Activated CD8-positive, alpha-beta memory T cell treated with anti-CD3 and anti-CD28 coated beads, Interleukin-2, amount 50 U/mL, for 24 hours (primary cell): ENCODE results near the gene HCRTR2.
"Not testable (repeated sequence)": the region's sequence is repeated elsewhere in the genome, so short reads cannot be mapped to it uniquely, and the experiment has no call there.

Source experiments
- DNase-seq: peaks from one replicate; pipeline ENCODE4 v3.0.0-alpha.2; 2020; ENCODE audit errors: extremely low read depth

HCRTR2 gene

DNA sequence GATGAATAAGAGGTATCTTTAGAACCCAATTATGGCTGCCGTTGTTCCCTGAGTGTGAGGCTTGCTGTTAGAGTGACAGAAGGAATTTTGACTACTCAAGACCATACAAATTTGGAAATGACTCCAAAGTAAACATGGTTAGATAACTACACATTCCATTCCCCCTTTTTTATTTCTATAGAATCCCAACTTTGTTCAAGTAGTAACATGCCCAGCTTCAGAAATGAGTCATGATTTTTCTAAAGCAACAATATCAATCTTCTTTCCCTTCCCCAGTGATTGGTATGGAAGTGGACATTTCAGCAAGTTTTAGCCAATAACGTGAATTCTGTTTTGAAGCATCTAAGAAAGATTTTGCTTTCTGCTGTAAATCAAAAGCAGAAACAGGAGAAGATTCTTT lies 37.8 kb downstream of the HCRTR2 start:
- DNase-seq: no peak

DNA sequence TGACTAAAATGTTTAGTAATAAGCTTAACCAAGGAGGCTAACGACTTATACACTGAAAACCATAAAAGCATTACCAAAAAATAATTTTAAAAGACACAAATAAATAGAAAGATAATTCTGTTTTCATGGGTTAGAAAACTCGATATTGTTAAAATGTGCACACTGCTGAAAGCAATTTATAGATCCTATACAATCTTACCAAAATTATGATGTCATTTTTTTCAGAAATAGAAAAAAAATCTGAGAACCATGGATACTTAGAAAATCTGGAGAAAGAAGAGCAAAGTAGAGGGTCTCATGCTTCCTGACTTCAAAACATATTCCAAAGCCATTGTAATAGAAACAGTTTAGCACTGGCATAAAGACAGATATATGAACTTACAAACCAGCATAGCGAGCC lies 46.6 kb downstream of the HCRTR2 start:
- no peak for DNase-seq

DNA sequence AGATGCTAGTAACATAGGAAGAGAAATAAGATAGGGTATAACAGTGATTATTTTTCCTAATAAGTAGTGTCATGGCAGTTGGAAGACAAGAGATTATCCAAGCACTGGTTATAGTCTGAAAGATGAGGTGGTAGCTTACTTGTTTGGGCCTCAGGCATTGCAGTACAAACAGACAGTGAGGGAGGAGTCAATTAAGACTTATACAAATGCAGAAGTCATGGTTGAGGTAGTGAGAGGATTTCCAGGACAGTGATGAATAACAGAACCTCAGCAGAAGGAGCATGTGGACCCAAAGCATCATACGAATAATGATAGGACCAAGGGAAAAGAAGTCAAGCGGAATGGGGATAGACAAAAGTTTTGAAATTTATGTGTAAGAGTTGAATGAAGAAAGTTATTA lies 53.5 kb downstream of the HCRTR2 start:
- DNase-seq: no peak

DNA sequence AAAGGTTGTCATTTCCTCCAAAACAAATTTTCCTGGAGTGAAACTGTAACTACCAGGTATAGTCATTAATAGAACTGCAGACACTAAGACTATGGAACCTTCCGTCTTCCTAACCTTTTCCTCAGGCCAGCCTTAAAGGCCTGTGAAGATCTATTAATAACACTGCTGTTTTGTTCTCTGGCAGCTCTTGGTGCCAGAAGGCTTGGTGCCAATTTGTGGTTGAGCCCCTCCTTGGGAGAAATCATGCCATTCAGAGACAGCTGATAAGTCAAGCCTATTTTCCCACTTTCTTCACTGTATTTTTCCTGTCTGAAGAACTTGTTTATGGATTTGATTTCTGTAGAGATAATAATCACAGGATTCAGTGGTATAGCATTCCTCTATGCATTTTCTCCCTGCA lies 64.8 kb downstream of the HCRTR2 start:
- no peak for DNase-seq

DNA sequence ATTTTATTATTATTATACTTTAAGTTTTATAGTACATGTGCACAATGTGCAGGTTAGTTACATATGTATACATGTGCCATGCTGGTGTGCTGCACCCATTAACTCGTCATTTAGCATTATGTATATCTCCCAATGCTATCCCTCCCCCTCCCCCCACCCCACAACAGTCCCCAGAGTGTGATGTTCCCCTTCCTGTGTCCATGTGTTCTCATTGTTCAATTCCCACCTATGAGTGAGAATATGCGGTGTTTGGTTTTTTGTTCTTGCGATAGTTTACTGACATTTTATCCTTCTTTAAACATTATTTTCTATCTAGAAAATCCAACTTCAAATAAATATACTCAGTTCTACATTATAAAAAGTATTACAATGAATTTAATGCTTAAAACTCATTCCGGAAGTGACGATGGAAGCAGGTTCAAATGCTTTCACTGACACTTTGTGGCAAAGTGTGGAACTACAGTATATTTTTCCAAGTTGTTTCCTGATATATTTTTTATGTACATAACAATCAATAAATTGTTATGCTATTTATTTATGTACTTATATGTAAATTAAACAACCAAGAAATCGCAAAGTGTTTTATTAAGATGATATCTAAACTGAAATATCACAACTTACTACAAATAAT lies 66.8 kb downstream of the HCRTR2 start:
- not testable (repeated sequence) for DNase-seq

DNA sequence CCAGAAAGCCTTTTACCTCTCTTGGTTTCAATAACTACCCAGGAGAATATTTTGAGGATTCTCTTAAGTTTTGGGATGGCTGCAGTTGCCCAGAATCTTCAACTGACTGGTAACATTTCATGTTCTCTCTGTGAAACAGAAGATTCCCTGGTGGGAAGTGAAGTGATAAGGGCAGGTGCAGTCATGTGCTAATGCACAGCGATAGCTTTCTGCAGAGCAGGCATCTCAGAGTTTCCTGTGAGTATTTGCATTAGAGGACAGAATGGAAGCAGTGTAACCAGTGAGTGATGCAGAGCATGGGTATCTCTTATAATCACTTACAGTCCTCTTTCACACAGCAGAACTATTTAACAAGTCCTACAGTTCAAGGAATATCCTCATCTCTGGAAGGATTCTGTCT lies 76.1 kb downstream of the HCRTR2 start:
- DNase-seq: no peak

DNA sequence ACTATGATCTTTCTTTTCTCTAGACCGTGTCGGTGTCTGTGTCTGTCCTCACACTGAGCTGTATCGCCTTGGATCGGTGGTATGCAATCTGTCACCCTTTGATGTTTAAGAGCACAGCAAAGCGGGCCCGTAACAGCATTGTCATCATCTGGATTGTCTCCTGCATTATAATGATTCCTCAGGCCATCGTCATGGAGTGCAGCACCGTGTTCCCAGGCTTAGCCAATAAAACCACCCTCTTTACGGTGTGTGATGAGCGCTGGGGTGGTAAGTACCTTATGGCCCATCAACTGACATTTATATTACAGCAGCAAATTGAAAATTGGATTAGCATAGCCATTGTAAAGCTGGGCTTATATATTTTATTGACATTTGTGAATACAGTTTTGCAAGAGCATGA lies 80.8 kb downstream of the HCRTR2 start:
- no peak for DNase-seq

DNA sequence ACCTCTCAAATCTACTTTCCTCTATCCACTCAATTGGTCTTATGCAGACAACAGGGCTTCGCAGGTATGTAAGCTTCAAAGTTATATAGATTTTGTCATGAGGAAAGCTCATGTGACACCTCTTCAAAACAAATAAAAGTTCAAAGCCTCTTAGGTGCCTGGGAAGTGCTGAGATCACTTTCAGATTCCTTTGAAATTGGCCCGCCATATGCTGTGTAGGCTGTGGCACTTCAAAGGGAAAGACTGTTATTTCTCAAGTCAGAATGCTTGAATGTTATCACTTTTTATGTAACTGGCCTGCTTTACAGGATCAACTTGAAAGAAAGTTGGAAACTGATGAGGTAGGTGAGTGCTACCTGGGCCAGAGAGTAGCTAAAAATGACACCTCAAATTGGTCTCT lies 85.9 kb downstream of the HCRTR2 start:
- DNase-seq: no peak

DNA sequence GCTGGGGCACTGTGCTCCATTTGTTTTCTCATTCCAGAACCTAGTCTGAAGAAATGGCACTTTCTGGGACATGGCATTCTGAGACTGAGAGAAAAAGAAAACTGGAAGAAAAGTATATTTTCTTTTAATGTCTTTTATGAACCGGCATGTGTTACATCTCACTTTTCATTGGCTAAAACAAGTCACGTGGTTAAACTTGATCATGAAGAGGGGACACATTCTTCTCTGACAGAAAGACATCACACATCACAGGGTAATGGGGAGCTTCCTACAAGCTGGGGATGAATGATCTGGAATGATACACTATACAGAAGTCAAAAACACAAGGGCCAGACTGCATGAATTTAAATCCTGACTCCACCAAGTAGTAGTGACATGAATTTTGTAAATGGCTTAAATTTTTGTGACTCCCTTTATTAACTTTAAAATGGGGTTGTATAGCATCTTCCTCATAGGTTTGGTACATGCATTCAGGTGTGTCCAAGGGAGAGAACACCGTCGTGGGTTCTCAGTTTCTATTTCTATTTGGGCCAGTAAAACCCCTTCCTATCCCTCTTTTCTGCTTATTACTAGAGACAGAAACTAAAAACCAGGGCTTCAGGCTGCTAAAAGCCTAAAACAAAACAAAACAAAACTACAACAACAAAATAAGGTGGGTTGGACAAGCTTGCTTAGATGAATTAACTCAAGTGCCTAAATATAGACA lies 91.2 kb downstream of the HCRTR2 start:
- no peak for DNase-seq

DNA sequence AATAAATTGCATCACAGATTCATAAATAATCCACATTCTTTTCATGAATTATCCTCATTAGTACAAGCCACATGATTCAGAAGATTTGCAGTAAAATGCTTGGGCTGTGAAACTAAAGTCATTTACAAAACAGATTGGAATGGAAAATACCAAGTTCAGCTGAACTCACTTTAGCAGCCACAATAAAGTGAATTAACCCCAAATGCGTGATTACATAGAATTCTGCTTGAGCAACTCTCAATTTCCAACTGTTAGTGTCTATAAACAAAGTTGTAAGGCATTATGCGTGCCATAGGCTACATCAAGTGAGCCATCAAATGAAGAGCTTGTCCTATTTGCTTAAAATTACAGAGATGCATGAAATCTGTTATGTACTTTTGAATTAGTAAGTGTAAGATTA lies 92.6 kb downstream of the HCRTR2 start:
- no peak for DNase-seq

DNA sequence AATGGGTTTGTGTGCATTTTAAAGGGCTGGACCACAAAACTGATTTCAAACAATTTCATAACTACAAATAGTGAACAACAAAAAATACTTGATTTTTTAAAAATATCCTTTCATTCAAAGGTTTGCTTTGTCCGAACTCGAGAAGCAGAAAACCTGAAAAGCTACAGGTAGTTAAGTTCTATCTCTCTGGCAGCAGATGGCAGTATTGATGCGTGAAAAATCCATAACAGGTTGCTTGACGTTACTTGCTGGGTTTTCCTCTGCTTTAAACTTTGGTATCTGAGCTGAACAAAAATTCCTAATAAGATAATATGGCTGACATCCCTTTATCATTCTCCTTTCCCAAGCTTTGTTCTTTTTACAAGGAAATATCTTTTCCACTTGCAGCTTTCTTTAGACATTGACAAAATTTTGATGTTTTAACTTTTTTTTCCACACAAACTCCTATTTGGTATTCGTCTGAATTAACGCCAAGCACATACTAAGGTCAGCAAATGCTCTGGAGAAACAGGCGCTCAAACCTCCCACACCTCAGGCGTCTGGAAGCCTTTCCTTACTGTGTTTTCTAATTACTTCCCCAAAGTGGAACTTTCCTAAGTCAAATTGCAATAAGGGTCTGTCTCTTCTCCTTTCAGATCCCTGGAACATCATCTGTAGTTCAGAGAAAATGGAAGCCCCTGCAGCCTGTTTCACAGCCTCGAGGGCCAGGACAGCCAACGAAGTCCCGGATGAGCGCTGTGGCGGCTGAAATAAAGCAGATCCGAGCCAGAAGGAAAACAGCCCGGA lies 102.6 kb downstream of the HCRTR2 start:
- no peak for DNase-seq

DNA sequence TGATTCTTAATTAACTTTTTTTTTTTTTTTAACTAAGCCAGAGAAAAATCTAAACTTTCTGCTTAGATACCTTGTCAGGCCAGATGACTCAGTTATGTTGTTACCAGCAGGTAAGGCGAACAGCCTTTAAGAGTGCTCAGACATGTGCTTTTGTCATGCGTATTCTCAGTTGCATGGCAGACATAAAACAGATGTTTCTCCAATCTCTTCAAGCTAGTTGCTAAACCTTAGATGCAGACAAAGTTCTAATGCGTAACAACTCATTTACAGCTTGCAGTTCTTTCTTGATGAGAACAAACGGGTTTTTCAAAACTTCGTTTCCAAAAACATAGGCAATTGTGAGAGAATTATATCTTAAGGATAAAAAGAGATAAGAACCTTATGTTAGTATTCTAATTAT lies 103.3 kb downstream of the HCRTR2 start:
- DNase-seq: no peak

DNA sequence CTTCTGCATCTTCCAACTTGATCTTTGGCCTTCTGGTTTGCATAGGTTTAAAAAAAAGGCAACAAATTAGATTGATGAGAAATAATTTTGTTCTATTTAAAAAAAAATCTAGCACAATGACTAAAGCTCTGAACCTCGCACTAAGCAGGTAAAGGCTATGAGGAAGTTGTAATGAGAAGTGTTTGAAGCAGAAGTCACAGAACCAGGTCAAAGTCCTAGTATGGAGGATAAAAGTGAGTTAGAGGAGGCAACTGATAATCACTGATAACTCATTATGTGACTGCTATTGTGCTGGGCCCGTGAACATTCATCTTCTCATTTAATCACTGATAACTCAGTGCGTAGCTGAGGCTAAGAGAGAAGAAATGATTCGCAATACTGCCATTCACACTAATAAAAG lies 106.9 kb downstream of the HCRTR2 start:
- no peak for DNase-seq

DNA sequence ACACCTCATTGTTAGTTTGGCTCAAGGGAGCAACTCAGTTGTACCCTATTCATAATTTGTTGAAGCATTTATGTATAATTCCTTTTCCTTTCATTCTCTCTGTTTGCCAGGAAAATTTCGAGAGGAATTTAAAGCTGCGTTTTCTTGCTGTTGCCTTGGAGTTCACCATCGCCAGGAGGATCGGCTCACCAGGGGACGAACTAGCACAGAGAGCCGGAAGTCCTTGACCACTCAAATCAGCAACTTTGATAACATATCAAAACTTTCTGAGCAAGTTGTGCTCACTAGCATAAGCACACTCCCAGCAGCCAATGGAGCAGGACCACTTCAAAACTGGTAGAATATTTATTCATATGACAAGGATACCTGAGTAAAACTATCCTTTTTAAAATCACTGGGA lies 107.8 kb downstream of the HCRTR2 start:
- DNase-seq: no peak

DNA sequence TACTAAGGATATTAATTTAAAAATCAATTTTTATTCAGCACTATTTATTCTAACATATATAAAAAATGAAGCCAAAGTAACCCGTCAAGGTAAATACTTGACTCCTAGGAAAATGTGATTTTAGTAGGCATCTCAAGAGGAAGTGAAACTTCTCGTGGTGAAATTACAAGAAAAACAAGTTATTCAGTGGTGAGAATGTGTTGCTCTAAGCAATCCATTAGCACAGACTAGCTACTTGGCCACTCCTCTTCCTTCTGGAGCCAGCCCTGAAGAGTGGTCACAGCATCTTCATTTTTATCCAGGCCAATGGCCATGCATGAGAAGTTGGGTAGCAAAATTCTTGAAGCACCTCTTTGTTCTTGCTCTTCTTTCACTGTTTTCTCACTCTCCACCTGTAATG lies 112.5 kb downstream of the HCRTR2 start:
- no peak for DNase-seq

DNA sequence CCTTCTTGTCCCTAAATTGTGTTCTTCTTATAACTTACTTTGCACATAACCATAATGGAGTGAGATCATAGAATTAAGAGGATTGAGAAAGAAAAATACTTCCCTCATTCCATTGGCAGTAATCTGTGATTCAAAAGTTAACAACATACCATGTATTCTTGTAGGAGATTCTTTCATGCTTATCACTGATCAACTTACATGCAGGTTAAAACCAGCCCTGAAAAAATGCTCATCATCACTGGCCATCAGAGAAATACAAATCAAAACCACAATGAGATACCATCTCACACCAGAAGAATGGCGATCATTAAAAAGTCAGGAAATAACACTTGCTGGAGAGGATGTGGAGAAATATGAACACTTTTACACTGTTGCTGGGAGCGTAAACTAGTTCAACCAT lies 116.4 kb downstream of the HCRTR2 start:
- DNase-seq: no peak

DNA sequence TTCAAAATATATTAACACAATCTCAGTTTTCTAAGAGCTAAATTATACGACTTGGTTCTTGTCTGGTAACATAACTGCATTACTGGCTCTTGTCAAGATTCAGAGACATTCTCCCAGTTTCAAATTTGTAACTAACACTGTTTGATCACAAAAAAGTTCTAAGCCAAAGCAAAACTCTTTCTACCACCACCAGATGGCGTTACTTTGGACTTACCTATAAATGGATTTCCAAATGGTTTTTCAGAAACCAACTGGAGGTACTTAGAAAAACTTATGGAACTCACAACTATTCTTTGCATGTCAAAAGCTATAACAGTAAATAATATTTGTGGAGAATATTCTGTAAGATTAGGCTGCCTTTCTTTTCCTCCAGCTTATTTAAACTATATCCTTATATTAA lies 118.8 kb downstream of the HCRTR2 start:
- no peak for DNase-seq

DNA sequence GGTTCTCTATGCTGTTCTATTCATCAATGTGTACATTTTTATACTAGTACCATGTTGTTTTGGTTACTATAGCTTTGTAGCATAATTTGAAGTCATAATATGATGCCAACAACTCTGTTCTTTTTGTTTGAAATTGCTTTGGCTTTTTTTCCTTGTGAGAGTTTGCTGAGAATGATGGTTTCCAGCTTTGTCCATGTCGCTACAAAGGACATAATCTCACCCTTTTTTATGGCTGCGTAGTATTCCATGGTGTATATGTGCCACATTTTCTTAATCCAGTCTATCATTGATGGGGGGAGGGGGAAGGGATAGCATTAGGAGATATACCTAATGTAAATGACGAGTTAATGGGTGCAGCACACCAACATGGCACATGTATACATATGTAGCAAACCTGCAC lies 122.9 kb downstream of the HCRTR2 start:
- DNase-seq: not testable (repeated sequence)

DNA sequence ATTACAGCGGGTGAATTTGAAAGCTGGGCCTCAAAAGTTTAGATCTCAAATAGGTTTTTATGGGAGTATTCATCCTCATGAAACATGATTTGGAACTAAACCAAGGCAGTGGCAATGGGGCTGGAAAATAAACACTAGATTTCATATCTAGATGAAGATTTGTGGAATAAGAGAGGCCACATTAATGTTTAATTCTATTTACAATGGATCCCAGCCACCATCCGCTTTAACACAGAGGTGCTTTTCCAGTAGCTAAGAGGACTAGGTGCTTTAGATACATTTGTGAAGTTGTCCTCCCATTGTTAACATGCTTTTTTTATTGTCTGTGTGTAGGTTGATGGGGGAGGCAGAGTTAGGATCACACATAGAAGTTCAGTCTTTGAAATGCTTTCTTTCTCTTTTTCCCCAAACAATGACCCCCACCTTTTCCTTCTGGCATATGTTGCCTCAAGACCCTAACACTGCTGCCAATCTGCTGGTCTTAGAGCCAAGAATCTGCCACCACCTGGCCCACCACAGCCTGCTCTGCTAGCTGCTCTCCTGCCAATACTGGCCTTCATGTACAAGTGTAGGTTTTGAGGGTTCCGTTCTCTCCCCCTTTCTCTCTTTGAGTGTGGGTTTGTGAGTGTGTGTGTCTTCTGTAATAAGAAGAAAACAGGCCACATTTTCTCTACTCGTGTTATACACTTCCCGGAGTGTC lies 125.1 kb downstream of the HCRTR2 start:
- DNase-seq: no peak

DNA sequence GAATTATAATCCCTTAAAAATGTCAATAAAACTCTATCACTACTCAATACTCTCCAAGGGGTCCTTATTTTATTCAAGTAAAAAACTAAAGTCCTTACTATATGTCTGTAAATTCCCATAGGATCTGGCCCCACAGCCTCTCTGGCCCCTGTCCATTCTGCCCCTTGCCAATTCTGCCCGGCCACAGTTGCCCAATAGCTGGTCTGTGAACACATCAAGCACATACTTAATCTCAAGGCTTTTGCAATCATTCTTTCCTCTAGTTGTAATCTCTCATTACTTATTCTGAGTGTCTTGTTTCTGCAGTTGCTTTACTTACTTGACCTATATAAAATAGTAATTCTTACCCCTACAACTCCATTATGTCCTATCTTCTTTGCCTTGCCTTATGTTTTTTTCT lies 130.4 kb downstream of the HCRTR2 start:
- no peak for DNase-seq

DNA sequence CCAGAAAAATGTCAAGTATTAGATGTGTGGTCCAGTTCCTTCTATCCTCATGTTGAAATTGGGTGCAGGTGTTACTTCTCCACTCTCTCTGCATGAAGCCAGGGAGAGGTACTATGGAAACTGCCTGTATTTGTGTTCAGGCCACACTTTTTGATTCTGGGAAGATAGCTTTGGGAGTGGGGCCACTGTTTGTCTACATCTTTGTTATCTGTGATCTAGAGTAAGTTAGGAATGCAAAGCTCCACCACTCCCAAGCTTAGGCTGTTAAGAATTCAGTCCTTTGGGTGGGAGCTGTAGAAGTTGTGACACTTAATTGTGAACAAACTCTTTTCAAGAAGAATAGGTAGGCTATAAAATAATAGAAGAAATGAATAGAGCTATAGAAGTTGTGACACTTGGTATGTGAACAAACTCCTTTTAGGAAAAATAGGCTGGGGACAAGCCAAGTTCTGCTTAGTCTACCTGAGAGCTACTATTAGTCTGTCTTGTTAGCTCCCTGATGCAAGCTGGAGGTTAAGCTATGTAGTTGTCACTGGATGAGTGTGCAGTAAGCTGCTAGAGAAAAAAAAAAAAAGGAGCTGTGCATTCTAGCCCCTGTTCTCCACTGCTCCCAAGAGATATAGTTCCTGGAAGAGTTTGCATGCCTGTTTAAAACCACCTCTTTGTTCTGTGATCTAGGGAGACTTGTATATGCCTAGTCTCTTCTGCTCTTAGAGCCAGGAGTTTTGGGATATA lies 145.8 kb downstream of the HCRTR2 start:
- no peak for DNase-seq

DNA sequence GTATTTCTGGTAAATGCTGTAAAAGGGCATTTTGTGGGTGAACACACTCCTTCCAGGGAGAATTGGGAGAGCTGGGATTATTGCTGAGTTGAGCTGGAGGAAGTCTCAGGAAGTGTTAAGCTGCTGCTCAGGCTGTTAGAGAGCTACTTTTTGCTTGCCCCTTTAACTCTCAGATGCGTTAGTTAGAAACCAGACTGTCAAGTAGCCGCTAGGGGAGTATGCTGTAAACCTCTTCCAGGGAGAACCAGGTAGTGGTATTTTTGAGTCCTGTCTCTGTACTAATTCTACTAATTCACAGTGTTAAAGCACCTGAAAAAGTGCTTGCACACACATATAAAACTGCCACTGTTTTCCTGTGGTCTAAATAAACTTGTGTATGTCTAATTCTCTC lies 146.4 kb downstream of the HCRTR2 start:
- no peak for DNase-seq
